ENCODE data around the gene ZBTB8B.
"Not testable (repeated sequence)": the region's sequence is repeated elsewhere in the genome, so short reads cannot be mapped to it uniquely, and the experiment has no call there.

DNA sequence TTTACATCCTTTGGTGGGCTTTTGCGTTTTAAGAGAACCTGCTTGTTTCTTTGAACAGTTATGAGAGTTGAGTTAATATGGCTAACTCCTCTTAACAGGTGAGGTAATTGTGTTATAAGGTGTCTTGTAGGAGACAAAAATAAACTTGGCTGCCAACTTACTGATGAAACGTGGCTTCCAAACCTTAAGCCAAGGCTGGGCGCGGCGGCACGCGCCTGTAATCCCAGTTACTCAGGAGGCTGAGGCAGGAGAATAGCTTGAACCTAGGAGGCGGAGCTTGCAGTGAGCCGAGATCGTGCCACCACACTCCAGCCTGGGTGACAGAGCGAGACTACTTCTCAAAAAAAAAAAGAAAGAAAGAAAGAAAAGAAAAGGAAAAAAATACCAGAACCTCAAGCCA, 8.1 kb downstream of the ZBTB8B start:
- TF ChIP-seq, protein P1, sequence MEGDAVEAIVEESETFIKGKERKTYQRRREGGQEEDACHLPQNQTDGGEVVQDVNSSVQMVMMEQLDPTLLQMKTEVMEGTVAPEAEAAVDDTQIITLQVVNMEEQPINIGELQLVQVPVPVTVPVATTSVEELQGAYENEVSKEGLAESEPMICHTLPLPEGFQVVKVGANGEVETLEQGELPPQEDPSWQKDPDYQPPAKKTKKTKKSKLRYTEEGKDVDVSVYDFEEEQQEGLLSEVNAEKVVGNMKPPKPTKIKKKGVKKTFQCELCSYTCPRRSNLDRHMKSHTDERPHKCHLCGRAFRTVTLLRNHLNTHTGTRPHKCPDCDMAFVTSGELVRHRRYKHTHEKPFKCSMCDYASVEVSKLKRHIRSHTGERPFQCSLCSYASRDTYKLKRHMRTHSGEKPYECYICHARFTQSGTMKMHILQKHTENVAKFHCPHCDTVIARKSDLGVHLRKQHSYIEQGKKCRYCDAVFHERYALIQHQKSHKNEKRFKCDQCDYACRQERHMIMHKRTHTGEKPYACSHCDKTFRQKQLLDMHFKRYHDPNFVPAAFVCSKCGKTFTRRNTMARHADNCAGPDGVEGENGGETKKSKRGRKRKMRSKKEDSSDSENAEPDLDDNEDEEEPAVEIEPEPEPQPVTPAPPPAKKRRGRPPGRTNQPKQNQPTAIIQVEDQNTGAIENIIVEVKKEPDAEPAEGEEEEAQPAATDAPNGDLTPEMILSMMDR (IDR thresholded peaks at IDR 0.05), result not testable (repeated sequence)
- TF ChIP-seq POLR2A (IDR thresholded peaks at IDR 0.05), result not testable (repeated sequence)

All from vagina (tissue), 2 donors.